Panc1 (cell line): ENCODE measurements around the gene CRYAB. TPM values are rescaled to one million over a fixed set of nuclear protein-coding genes. Genes with fewer than 3 reads are reported as not detected.

Source experiments
- ATAC-seq: fragments of 200-7000 bp; cut with Tn5 transposase; 2 replicates; pipeline ENCODE4 v1.9.1; 2020; ENCODE audit warnings: mild to moderate bottlenecking, moderate library complexity
- BruUV-seq: library from RNA; stranded (reverse); fragments of 400-500 nt; replicated peaks from 2 replicates; lab custom pipeline; 2021; lab: Mats Ljungman, UMichigan
- CTCF ChIA-PET: fragments of 300-600 bp; sonication (Branson Sonifier 250); formaldehyde crosslinking; loops from one replicate; lab custom pipeline; 2022; ENCODE audit warnings: antibody characterized with exemption; lab: Charles Lee
- POLR2A ChIA-PET: fragments of 300-600 bp; sonication (Branson Sonifier 250); formaldehyde crosslinking; loops from one replicate; lab custom pipeline; 2022; ENCODE audit warnings: antibody characterized with exemption; lab: Charles Lee
- DNase-seq: peaks from one replicate; pipeline ENCODE4 v3.0.0-alpha.2; 2010; ENCODE audit warnings: low read depth, low spot score
- H3K27ac ChIP-seq: 2 replicates; pipeline ENCODE4 v1.5.1; 2011; ENCODE audit warnings: mild to moderate bottlenecking, low read length, inconsistent platforms
- H3K27me3 ChIP-seq: fragments of 200-500 bp; sonication (Bioruptor generic); 2 replicates; pipeline ENCODE4 v1.6.0; 2014; ENCODE audit warnings: low read length, inconsistent platforms; ENCODE audit not compliant: control insufficient read depth, insufficient read depth
- H3K36me3 ChIP-seq: fragments of 200-500 bp; sonication (Bioruptor generic); 2 replicates; pipeline ENCODE4 v1.5.1; 2014; ENCODE audit warnings: inconsistent platforms, mild to moderate bottlenecking, low read length, moderate library complexity; ENCODE audit not compliant: control insufficient read depth, insufficient read depth
- H3K4me1 ChIP-seq: 2 replicates; pipeline ENCODE4 v1.5.1; 2011; ENCODE audit warnings: inconsistent platforms, mild to moderate bottlenecking, low read length, moderate library complexity; ENCODE audit not compliant: control insufficient read depth, insufficient read depth
- H3K4me3 ChIP-seq, 2 experiments: 2 replicates each; pipeline ENCODE4 v1.5.1; 2011 to 2012; ENCODE audit warnings: low read depth in 2 of 2, low read length in 2 of 2, mild to moderate bottlenecking in 2 of 2, inconsistent platforms in 1 of 2, moderate library complexity in 1 of 2
- H3K9me3 ChIP-seq: fragments of 200-500 bp; sonication (Bioruptor generic); 2 replicates; pipeline ENCODE4 v1.5.1; 2014; ENCODE audit warnings: low read depth, mild to moderate bottlenecking, inconsistent platforms, low read length, moderate library complexity; ENCODE audit not compliant: control insufficient read depth, insufficient read depth
- POLR2AphosphoS5 ChIP-seq: IDR thresholded peaks from 2 replicates; pipeline ENCODE4 v1.6.1; 2012; ENCODE audit warnings: mild to moderate bottlenecking, low read depth, low read length, moderate library complexity
- SIN3A ChIP-seq: IDR thresholded peaks from 2 replicates; pipeline ENCODE4 v1.6.1; 2012; ENCODE audit warnings: low read depth, mild to moderate bottlenecking, low read length, moderate library complexity, borderline replicate concordance; ENCODE audit not compliant: insufficient read depth
- TCF7L2 ChIP-seq: IDR thresholded peaks from 2 replicates; pipeline ENCODE4 v1.6.1; 2011; ENCODE audit warnings: mild to moderate bottlenecking, low read depth, low read length, inconsistent platforms
- in situ Hi-C: cut with HindIII; loops from 2 replicates; pipeline ENCODE4 v1.10.0; 2016; ENCODE audit warnings: low sequenced_read_pairs, low pct_unique_long_range_greater_than_20kb
- intact Hi-C: fragments of 100-400 bp; cut with micrococcal nuclease; formaldehyde crosslinking; loops from one replicate; pipeline ENCODE4 v1.10.0; 2022; ENCODE audit not compliant: unreplicated experiment
- total RNA-seq: library from RNA; stranded (reverse); gene quantifications from one replicate; pipeline ENCODE4 v1.2.1, GENCODE V29; 2021; ENCODE audit not compliant: unreplicated experiment
- TF ChIP-seq, protein P1 (sequence below): fragments of 450-650 bp; IDR thresholded peaks from 2 replicates; pipeline ENCODE4 v1.5.1; 2017; ENCODE audit warnings: mild to moderate bottlenecking
- TF ChIP-seq, protein P2 (sequence below), 2 experiments: IDR thresholded peaks; 2 replicates each; pipeline ENCODE4 v1.6.1; 2011 to 2012; ENCODE audit warnings: low read depth in 2 of 2, control low read depth in 1 of 2, low read length in 1 of 2, mild to moderate bottlenecking in 1 of 2, moderate library complexity in 1 of 2; ENCODE audit not compliant: insufficient read depth in 1 of 2

CRYAB gene
- total RNA-seq, 1 experiment from 2014 or later, result 0.59 TPM

DNA sequence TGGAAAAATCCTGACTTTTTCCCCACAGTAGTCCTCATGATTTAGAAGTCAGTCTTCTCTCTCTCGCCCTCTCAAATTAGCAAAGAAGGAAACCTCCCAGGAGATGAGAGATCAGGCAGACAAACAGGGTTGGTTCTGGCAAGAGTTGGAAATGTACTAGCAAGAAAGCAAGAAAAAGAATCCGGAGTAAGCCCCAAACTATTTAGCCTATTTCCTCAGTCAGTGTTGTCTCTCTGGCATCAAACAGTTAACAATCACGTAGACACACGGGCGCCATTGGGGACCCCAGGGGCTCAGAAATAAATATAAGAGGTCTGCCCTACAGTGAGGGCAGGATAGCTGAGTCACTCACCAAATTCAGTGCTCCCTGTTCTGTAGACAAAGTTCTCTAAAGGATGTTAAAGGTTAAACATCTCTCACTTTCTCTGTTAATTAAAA, 11.8 kb upstream of the CRYAB start:
- CTCF ChIA-PET, result no interaction called here

DNA sequence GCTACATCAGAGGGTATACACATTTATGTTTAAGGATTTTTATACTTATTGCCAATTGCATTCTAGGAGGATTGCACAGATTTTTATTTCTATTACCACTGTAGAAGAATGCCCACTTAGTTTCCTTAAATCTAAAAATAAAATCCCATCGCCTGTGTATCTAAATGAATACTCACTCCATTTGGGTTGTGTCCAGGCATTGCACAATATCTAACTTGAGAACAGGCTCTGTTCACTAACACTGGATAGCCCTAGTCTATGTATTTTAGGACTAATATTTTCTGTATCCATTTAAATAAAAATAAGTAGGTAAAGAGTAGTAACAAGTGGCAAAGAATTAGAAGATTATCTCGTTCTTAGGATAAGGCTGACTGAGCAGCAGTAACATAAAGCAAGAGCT, 11.2 kb upstream of the CRYAB start:
- Histone ChIP-seq H3K27me3 (no peaks in the 10 kb centered on the region), H3K4me1 (peaks cover 13% of the 10 kb centered on the region; the same call in 1 of the 2 replicates), H3K36me3 (no peaks in the 10 kb centered on the region), H3K27ac (no peak overlapping the region), H3K9me3 (no peaks in the 10 kb centered on the region), H3K4me3 (no peak overlapping the region)
- intact Hi-C loops (no loop called here), in situ Hi-C loops (no loop called here)
- ATAC-seq (no peak), DNase-seq (no peak)
- ChIA-PET CTCF (no interaction called here), POLR2A (no interaction called here)
- TF ChIP-seq, protein P1, sequence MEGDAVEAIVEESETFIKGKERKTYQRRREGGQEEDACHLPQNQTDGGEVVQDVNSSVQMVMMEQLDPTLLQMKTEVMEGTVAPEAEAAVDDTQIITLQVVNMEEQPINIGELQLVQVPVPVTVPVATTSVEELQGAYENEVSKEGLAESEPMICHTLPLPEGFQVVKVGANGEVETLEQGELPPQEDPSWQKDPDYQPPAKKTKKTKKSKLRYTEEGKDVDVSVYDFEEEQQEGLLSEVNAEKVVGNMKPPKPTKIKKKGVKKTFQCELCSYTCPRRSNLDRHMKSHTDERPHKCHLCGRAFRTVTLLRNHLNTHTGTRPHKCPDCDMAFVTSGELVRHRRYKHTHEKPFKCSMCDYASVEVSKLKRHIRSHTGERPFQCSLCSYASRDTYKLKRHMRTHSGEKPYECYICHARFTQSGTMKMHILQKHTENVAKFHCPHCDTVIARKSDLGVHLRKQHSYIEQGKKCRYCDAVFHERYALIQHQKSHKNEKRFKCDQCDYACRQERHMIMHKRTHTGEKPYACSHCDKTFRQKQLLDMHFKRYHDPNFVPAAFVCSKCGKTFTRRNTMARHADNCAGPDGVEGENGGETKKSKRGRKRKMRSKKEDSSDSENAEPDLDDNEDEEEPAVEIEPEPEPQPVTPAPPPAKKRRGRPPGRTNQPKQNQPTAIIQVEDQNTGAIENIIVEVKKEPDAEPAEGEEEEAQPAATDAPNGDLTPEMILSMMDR, result no peak
- TF ChIP-seq TCF7L2 (no peak), SIN3A (no peak), POLR2AphosphoS5 (no peak)
- TF ChIP-seq, protein P2, sequence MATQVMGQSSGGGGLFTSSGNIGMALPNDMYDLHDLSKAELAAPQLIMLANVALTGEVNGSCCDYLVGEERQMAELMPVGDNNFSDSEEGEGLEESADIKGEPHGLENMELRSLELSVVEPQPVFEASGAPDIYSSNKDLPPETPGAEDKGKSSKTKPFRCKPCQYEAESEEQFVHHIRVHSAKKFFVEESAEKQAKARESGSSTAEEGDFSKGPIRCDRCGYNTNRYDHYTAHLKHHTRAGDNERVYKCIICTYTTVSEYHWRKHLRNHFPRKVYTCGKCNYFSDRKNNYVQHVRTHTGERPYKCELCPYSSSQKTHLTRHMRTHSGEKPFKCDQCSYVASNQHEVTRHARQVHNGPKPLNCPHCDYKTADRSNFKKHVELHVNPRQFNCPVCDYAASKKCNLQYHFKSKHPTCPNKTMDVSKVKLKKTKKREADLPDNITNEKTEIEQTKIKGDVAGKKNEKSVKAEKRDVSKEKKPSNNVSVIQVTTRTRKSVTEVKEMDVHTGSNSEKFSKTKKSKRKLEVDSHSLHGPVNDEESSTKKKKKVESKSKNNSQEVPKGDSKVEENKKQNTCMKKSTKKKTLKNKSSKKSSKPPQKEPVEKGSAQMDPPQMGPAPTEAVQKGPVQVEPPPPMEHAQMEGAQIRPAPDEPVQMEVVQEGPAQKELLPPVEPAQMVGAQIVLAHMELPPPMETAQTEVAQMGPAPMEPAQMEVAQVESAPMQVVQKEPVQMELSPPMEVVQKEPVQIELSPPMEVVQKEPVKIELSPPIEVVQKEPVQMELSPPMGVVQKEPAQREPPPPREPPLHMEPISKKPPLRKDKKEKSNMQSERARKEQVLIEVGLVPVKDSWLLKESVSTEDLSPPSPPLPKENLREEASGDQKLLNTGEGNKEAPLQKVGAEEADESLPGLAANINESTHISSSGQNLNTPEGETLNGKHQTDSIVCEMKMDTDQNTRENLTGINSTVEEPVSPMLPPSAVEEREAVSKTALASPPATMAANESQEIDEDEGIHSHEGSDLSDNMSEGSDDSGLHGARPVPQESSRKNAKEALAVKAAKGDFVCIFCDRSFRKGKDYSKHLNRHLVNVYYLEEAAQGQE (IDR thresholded peaks at IDR 0.05; ENCODE audit: insufficient read depth in 1 of 2, low read depth in 2 of 2, low read length in 1 of 2), result no peak
- BruUV-seq, result no TSS peak

More for the DNA sequence above, 11.8 kb upstream of the CRYAB start:
- Histone ChIP-seq H3K4me1 (peaks cover 15% of the 10 kb centered on the region; the same call in 1 of the 2 replicates), H3K4me3 (no peak overlapping the region), H3K9me3 (no peaks in the 10 kb centered on the region), H3K27ac (no peak overlapping the region; the same call in 1 of the 2 replicates), H3K36me3 (no peaks in the 10 kb centered on the region), H3K27me3 (no peaks in the 10 kb centered on the region)
- intact Hi-C loops (no loop called here), in situ Hi-C loops (no loop called here)
- ATAC-seq, result no peak
- DNase-seq, result no peak
- no TSS peak for BruUV-seq
- TF ChIP-seq, protein P1, result no peak
- no peak for TF ChIP-seq POLR2AphosphoS5
- TF ChIP-seq SIN3A, result no peak
- TF ChIP-seq, protein P2 (IDR thresholded peaks at IDR 0.05; ENCODE audit: insufficient read depth in 1 of 2, low read depth in 2 of 2, low read length in 1 of 2), result no peak
- no peak for TF ChIP-seq TCF7L2
- POLR2A ChIA-PET, result no interaction called here
